ENCODE results near the gene NELL1.

Gene NELL1

DNA sequence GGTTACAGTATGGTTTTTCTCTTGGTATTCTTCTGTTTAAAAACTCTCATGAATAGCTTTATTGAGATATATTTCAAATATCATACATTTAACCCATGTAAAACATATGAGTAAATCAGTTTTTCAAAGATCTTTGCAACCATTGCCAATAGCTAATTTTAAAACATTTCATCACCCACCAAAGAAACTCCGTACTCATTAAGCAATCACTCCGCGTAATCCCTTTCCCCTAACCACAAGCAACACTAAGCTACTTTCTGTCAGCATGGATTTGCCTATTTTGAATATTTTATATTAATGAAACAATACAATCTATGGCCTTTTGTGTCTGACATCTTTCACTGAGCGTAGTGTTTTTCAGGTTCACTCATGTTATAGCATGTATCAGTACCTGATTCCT, 825.6 kb downstream of the NELL1 start:
- DNase-seq (ENCODE audit: low read depth), result no peak
- TF ChIP-seq, protein P1, sequence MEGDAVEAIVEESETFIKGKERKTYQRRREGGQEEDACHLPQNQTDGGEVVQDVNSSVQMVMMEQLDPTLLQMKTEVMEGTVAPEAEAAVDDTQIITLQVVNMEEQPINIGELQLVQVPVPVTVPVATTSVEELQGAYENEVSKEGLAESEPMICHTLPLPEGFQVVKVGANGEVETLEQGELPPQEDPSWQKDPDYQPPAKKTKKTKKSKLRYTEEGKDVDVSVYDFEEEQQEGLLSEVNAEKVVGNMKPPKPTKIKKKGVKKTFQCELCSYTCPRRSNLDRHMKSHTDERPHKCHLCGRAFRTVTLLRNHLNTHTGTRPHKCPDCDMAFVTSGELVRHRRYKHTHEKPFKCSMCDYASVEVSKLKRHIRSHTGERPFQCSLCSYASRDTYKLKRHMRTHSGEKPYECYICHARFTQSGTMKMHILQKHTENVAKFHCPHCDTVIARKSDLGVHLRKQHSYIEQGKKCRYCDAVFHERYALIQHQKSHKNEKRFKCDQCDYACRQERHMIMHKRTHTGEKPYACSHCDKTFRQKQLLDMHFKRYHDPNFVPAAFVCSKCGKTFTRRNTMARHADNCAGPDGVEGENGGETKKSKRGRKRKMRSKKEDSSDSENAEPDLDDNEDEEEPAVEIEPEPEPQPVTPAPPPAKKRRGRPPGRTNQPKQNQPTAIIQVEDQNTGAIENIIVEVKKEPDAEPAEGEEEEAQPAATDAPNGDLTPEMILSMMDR (conservative IDR thresholded peaks at IDR 0.05; ENCODE audit: control insufficient read depth, insufficient read depth, low read depth, low read length), result no peak
- no peak overlapping the region for H3K4me3 ChIP-seq (ENCODE audit: control insufficient read depth, low read depth, low read length)

DNA sequence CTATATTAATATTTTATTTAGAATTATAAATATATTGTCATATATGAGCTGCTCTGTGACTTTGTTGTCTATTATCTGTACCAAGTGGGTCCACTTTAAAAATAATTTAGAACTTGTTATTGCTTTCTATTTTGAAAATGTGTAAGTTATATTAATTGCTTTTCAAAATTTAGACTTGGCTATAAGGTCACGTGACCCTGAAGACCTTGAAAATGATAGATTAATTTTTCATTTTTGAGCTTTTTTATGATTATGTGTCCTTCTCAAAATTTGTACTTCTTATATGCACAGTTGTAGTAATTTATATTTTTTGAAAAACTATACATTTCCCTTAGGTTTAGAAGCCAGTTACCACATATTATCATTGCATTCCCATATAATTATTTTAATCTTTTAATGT, 826.5 kb downstream of the NELL1 start:
- no peak for DNase-seq (ENCODE audit: low read depth)
- TF ChIP-seq, protein P1 (conservative IDR thresholded peaks at IDR 0.05; ENCODE audit: control insufficient read depth, insufficient read depth, low read depth, low read length), result no peak
- no peak overlapping the region for H3K4me3 ChIP-seq (ENCODE audit: control insufficient read depth, low read depth, low read length)

DNA sequence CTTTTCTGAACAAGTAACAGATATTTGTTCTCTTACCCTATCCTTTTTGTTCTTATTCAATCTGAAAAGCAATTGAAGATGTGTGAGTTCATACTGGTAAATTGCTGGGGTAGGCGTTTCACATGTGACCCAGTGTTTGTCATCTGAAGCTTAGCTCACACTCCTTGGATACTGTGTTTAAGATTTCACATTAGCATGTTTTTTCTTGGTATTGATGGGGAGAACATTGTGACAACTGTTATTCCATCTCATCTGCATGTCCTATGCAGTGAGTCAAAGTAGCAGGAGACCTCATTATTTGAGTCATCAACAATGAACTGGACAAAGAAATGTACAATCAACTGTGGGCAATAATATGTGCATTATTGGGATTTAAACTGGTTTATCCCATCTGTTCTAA, 831.9 kb downstream of the NELL1 start:
- TF ChIP-seq, protein P1 (conservative IDR thresholded peaks at IDR 0.05; ENCODE audit: control insufficient read depth, insufficient read depth, low read depth, low read length), result no peak
- H3K4me3 ChIP-seq (ENCODE audit: control insufficient read depth, low read depth, low read length), result no peak overlapping the region
- no peak for DNase-seq (ENCODE audit: low read depth)

DNA sequence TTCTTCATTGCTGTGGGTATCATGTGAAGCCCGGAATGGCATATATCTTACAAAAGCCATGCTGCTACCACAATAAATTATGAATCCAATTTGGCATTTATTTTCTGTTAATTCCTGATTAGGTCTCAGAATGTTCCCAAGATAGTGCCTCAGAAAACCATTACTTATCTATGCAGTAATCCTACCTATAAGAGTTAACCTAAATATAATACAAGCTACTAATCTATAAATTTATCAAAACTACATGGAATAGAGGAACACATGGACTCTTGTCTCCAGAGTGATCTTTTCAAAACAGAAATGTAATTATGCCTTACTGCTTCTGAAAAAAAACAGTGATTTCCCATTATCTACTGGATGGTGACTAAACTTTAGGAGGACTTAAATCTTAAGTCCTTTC, 835.7 kb downstream of the NELL1 start:
- H3K4me3 ChIP-seq (ENCODE audit: control insufficient read depth, low read depth, low read length), result no peak overlapping the region
- TF ChIP-seq, protein P1 (conservative IDR thresholded peaks at IDR 0.05; ENCODE audit: control insufficient read depth, insufficient read depth, low read depth, low read length), result no peak

DNA sequence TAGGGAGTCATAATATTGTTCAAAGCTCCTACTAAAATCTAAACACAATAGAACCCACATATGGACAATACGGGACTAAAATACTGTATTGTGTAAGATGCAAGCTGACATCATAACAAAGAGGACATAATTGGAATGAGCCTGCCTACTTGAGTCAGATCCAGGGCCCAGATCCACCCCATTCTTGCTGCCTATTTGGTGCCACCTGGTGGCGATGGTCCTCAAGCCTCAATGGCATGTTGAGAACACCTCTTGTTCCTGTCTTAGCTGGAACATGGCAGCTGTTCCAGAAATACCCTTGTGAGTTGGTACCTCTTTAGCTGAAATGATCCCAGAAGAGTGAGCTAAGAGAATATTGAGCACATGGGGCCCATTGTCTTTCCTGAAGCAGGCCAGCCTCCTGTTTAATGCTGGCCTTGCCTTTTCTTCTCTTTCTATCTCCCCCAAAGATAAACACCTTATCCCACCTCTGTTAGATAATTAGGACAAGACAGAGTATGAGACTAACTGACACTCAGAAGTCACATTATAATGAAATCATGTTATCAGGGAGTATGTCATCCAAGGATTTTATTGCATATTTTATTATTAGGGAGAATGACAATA, 842.6 kb downstream of the NELL1 start:
- DNase-seq (ENCODE audit: low read depth), result peak; percentile 57
- H3K4me3 ChIP-seq (ENCODE audit: control insufficient read depth, low read depth, low read length), result no peak overlapping the region
- TF ChIP-seq, protein P1 (conservative IDR thresholded peaks at IDR 0.05; ENCODE audit: control insufficient read depth, insufficient read depth, low read depth, low read length), result peak; percentile 47

More for the DNA sequence above, 835.7 kb downstream of the NELL1 start:
- no peak for DNase-seq (ENCODE audit: low read depth)

DNA sequence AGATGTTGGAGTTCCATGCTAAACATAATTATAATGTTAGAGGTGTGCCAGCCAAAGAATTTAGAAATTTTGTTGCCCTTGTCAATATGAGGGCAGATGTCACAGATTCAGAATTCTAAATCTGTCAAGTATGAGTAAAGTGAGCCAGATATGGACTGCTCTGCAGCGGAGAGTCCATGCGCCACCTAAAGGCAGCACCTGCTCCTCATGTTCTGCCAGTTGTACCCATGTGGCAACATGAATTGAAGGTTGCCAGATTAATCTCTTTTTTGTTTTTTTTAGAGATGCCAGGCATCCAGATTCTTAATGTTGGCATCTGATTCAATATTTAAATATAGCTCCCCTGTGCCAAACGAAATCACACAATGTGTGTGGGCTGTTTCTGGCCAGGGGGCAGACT, 844.9 kb downstream of the NELL1 start:
- H3K4me3 ChIP-seq (ENCODE audit: control insufficient read depth, low read depth, low read length), result no peak overlapping the region
- TF ChIP-seq, protein P1 (conservative IDR thresholded peaks at IDR 0.05; ENCODE audit: control insufficient read depth, insufficient read depth, low read depth, low read length), result no peak
- no peak for DNase-seq (ENCODE audit: low read depth)

DNA sequence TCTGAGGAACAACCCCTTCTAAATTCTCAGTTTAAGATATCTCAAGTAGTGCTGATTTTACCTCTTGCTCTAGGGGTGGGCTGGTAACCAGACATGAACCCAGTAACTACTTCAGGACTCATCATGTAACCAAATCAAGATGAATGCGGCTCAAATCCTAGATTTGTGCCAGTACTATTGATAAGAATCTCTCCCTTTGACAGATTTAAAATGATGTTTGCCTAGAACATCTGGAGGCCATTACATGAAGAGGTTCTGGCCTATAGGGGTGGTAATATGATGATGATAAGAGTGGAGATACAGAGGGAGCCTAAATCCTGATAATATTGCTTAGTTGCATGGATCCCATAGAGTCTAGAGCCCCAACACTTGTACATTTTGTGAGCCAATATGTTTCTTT, 850.9 kb downstream of the NELL1 start:
- no peak overlapping the region for H3K4me3 ChIP-seq (ENCODE audit: control insufficient read depth, low read depth, low read length)
- DNase-seq (ENCODE audit: low read depth), result no peak
- TF ChIP-seq, protein P1 (conservative IDR thresholded peaks at IDR 0.05; ENCODE audit: control insufficient read depth, insufficient read depth, low read depth, low read length), result no peak
